Memory B cell (primary cell): ENCODE data around the gene FAM186B.

Source experiments
- ATAC-seq: fragments of 150-1000 bp; cut with Tn5 transposase; 2 replicates; pipeline ENCODE4 v1.10.0; 2021; ENCODE audit warnings: low read depth, mild to moderate bottlenecking, moderate library complexity
- DNase-seq, 2 donors: peaks; one replicate each; pipeline ENCODE4 v3.0.0; 2022; ENCODE audit warnings: low spot score in 2 of 2
- H3K27ac Mint-ChIP-seq: one replicate; pipeline ENCODE4 v1.8.0; 2022; ENCODE audit warnings: mild to moderate bottlenecking, moderate library complexity, mixed read lengths
- H3K27me3 Mint-ChIP-seq: one replicate; pipeline ENCODE4 v1.8.0; 2022; ENCODE audit warnings: mixed read lengths
- H3K36me3 Mint-ChIP-seq: one replicate; pipeline ENCODE4 v1.8.0; 2022; ENCODE audit warnings: mild to moderate bottlenecking, mixed read lengths
- H3K4me1 Mint-ChIP-seq: one replicate; pipeline ENCODE4 v1.8.0; 2022; ENCODE audit warnings: mixed read lengths
- H3K4me3 Mint-ChIP-seq: one replicate; pipeline ENCODE4 v1.8.0; 2022; ENCODE audit warnings: mild to moderate bottlenecking, moderate library complexity, mixed read lengths
- H3K9me3 Mint-ChIP-seq: one replicate; pipeline ENCODE4 v1.8.0; 2022; ENCODE audit warnings: mixed read lengths

FAM186B gene

DNA sequence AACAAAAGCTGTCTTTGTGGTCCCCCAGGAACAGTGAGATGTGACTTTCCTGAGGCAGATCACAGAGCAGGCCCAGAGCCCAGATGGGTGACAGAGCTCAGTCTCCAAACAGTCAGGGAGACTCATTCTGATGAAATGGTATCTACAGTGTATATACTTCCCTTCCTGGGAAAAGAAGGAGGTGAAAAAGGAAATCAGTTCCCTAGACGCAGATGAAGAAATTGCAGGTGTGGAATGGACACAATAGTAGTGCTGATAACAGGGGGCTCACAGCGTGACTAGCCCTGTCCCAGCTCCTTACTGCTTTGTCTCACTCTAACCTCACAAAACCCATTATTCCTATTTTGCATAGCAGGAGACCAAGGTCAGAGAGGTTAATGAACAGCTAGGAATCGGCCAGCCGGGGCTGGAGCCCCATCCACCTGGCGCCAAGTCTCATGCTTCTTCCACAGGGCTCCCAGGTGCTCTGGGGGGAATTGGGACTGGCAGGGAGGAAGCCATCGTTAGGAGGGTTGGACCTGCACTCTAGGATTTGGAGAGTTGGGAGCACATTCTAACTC is 54.7 kb downstream of the FAM186B start:
- Mint-ChIP-seq H3K27ac (no peak overlapping the region), H3K4me3 (no peak overlapping the region), H3K4me1 (peaks cover 14% of the 10 kb centered on the region), H3K36me3 (no peaks in the 10 kb centered on the region), H3K9me3 (no peaks in the 10 kb centered on the region), H3K27me3 (peaks cover 28% of the 10 kb centered on the region)
- ATAC-seq (no peak), DNase-seq (no peak)

DNA sequence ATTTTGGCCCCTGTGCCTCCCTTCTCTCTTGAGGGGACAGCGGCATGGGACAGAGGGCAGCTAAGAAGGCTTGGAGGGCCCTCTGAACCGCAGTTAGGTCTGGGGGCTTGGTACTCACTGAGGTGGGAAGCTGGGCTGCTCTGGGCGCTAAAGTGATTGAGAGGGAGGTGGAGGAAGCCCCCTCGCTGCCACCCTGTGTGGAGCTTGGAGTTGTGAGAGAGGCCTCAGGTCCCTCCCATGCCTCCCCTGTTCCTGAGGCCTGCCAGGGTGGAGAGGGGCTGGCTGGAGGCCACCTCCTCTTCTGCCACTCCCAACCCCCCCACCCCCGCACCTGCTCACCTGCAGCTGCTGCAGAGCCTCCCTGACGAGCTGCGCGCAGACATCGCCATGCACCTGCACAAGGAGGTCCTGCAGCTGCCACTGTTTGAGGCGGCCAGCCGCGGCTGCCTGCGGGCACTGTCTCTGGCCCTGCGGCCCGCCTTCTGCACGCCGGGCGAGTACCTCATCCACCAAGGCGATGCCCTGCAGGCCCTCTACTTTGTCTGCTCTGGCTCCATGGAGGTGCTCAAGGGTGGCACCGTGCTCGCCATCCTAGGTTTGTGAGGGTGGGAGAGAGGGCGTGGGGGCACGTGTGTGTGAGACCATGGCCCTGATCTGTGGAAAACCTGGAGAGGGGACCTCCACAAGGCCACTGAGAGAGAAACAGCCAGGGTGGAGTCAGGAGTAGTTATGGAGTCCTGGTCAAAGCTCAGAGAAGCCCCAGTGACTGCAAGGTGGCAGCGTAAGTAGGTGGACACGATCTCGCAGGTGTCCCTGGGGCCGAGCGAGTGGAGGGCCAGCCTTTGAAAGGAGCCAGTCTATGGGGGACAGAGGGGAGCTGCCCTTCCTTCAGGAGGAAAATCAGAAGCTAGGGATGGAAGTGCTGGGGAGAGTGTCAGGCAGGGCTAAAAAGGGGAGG is 55.4 kb downstream of the FAM186B start:
- H3K9me3 Mint-ChIP-seq: no peaks in the 10 kb centered on the region
- no peaks in the 10 kb centered on the region for H3K36me3 Mint-ChIP-seq
- H3K4me1 Mint-ChIP-seq: peaks cover 14% of the 10 kb centered on the region
- ATAC-seq: no peak
- DNase-seq: no peak
- peaks cover 31% of the 10 kb centered on the region for H3K27me3 Mint-ChIP-seq
- no peak overlapping the region for H3K27ac Mint-ChIP-seq
- no peak overlapping the region for H3K4me3 Mint-ChIP-seq

DNA sequence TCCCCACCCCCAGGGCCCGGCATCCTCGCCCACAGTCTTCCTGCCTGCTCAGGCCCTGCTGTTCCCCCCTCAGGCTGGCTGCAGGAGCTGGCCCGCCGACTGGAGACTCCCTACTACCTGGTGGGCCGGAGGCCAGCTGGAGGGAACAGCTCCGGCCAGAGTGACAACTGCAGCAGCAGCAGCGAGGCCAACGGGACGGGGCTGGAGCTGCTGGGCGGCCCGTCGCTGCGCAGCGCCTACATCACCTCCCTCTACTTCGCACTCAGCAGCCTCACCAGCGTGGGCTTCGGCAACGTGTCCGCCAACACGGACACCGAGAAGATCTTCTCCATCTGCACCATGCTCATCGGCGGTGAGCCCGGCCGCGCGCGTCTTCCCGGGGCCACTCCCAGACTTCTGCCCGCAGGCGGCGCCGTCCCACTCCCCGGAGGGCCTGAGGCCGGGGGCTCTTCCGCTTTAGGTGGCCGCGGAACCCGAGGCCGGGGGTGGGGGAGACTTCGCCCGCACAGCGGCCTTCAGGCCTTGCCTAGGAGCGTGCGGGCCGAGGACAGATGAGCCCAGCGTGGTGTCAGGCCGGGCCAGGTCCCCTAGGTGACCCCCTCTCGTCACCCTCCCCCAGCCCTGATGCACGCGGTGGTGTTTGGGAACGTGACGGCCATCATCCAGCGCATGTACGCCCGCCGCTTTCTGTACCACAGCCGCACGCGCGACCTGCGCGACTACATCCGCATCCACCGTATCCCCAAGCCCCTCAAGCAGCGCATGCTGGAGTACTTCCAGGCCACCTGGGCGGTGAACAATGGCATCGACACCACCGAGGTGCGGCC is 56.4 kb downstream of the FAM186B start:
- Mint-ChIP-seq H3K4me3 (peak overlapping the region; percentile 76), H3K9me3 (no peaks in the 10 kb centered on the region), H3K27me3 (peaks cover 36% of the 10 kb centered on the region), H3K36me3 (no peaks in the 10 kb centered on the region), H3K4me1 (peaks cover 17% of the 10 kb centered on the region), H3K27ac (no peak overlapping the region)
- ATAC-seq (peak; percentile 51), DNase-seq (no peak)

DNA sequence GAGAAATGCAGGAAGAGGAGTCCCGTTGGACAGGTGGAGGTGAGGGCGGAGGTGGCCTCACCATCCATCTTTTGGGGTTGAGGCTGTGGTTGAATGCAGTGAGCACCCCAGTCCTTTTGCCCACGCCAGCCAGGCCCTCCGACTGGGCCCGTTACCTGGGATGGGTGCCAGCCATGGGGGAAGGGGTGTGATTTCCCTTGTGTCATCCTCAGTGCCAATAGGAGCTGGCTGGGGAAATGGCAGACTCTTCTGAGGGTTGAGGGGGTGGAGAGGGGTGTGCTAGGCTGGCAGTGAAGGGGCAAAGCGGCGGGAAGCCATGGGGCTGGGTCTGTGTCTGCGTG is 57.0 kb downstream of the FAM186B start:
- peaks cover 14% of the 10 kb centered on the region for H3K4me1 Mint-ChIP-seq
- H3K9me3 Mint-ChIP-seq: no peaks in the 10 kb centered on the region
- no peak overlapping the region for H3K27ac Mint-ChIP-seq
- no peaks in the 10 kb centered on the region for H3K36me3 Mint-ChIP-seq
- H3K27me3 Mint-ChIP-seq: peaks cover 36% of the 10 kb centered on the region
- no peak overlapping the region for H3K4me3 Mint-ChIP-seq
- DNase-seq: no peak
- no peak for ATAC-seq

DNA sequence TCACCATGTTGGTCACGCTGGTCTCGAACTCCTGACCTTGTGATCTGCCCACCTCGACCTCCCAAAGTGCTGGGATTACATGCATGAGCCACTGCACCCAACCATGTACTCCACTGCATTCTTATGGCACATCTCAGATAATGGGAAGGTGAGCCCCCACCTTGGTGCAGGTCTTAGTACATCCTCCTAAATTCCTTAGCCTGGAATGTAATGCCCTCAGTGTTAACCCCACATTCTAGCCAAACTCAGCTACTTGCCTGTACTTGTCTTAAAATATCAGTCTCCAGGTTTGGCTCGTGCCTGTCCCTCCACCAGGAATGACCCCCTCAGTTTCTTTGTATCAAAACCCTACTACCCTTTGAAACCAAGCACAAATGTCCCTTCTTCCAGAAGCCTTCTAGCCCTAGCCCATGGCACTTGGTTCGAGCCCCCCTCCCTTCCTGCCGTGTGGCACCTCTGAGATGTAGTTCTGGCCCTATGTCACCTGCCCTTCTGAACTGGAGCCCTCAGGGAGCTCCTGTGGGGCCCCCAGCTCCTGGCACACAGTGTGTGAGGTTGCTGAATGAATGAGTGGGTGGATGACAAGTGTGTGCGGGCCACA is 58.2 kb downstream of the FAM186B start:
- Mint-ChIP-seq H3K27ac (no peak overlapping the region), H3K27me3 (peaks cover 31% of the 10 kb centered on the region), H3K9me3 (no peaks in the 10 kb centered on the region), H3K4me3 (no peak overlapping the region), H3K36me3 (no peaks in the 10 kb centered on the region), H3K4me1 (peaks cover 9% of the 10 kb centered on the region)
- no peak for DNase-seq
- no peak for ATAC-seq

DNA sequence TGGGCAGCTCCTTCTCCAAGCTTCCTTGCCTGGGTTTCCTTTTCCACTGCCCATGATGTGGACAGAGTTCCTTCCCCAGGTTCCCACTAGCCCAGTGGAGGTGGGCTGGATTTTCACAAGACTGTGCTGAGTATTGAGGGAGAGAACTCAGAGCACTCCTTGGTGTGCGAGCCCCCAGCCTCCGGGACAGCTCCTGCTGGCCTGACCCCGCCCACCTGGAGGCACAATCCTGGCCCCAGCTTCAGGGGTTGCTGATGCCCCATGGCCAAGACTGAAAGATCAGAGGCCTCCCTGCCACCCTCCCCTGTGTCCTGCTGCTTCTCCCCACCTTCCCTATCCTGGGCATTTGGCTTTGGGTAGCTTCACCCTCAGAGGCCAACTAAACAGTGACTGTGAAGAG is 59.0 kb downstream of the FAM186B start:
- DNase-seq: no peak
- no peak for ATAC-seq
- no peak overlapping the region for H3K4me3 Mint-ChIP-seq
- H3K4me1 Mint-ChIP-seq: peaks cover 12% of the 10 kb centered on the region
- no peaks in the 10 kb centered on the region for H3K9me3 Mint-ChIP-seq
- no peak overlapping the region for H3K27ac Mint-ChIP-seq
- peaks cover 30% of the 10 kb centered on the region for H3K27me3 Mint-ChIP-seq
- no peaks in the 10 kb centered on the region for H3K36me3 Mint-ChIP-seq

DNA sequence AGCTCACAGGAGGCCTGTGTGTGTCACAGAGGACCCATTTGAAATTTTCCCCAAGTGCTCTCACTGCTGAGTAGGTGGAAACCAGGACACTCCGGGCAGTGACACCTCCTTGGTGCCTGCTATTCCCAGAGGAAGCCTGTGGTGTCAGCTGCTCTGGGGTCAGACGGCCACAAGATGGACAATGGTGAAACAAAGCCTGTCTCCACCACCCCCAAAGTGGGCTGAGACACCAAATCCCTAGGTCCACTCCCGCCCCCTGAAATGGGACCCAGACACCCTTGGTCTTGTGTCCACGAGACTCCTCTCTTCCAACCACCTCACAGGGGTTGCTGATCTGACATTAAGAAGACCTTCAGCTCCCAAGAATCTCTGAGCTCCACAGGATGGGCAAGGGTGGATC is 59.6 kb downstream of the FAM186B start:
- DNase-seq: no peak
- Mint-ChIP-seq H3K27me3 (peaks cover 34% of the 10 kb centered on the region), H3K4me1 (peaks cover 18% of the 10 kb centered on the region), H3K4me3 (no peak overlapping the region), H3K36me3 (no peaks in the 10 kb centered on the region), H3K27ac (no peak overlapping the region), H3K9me3 (no peaks in the 10 kb centered on the region)
- no peak for ATAC-seq

DNA sequence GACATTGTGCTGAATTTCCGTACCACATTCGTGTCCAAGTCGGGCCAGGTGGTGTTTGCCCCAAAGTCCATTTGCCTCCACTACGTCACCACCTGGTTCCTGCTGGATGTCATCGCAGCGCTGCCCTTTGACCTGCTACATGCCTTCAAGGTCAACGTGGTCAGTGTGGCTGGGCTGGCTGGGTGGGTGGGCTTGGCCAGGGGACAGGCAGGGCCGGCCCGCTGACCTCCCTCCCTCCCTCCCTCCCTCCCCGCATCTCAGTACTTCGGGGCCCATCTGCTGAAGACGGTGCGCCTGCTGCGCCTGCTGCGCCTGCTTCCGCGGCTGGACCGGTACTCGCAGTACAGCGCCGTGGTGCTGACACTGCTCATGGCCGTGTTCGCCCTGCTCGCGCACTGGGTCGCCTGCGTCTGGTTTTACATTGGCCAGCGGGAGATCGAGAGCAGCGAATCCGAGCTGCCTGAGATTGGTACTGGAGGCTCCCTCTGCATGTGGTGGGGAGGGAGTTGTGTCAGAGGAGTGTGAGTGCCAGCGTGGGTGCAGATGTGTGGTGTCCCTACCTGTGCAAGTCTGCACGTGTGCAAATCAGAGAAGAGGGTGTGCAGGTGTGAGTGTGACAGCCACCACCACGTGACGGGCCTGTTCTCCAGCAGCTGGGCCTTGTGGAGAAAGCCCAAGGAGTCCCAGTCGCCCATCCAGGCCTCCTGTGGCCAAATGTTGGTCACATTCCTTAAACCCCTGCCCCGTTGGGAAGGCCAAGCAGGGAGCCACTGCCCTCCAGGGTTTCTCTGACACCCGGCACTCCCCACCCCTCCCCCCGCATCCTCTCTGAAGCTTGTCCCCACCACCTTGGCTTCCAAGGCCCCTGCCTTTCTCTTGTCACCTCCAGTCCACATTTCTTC is 61.3 kb downstream of the FAM186B start:
- DNase-seq (no peak), ATAC-seq (no peak)
- H3K4me1 Mint-ChIP-seq: peaks cover 26% of the 10 kb centered on the region
- no peak overlapping the region for H3K4me3 Mint-ChIP-seq
- H3K27ac Mint-ChIP-seq: no peak overlapping the region
- H3K27me3 Mint-ChIP-seq: peaks cover 29% of the 10 kb centered on the region
- no peaks in the 10 kb centered on the region for H3K9me3 Mint-ChIP-seq
- no peaks in the 10 kb centered on the region for H3K36me3 Mint-ChIP-seq

DNA sequence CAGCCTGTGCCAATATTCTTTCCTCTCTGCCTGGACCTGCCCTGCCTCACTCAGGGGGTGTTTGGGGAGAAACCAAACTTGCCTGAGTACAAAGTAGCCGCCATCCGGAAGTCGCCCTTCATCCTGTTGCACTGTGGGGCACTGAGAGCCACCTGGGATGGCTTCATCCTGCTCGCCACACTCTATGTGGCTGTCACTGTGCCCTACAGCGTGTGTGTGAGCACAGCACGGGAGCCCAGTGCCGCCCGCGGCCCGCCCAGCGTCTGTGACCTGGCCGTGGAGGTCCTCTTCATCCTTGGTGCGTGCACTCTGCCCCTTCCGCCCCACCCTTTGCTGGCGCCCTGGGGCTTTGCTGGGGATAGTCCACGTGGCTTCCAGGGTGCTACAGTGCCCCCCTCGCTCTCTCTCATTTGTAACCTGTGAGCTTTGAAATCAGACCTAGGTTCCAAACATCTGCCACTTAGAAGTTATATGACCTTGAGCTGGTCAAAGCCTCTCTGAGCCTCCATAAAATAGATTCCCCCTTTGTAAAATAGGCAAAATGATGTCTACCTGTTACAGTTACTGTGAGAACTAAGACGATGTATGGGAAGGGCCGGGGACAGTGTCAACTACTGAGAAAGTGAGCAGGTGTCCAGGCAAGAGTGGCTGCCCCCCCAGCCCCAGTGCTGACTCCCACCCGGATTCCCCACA is 62.1 kb downstream of the FAM186B start:
- ATAC-seq (no peak), DNase-seq (no peak)
- Mint-ChIP-seq H3K27me3 (peaks cover 26% of the 10 kb centered on the region), H3K4me3 (no peak overlapping the region), H3K9me3 (no peaks in the 10 kb centered on the region), H3K27ac (no peak overlapping the region), H3K4me1 (peaks cover 23% of the 10 kb centered on the region), H3K36me3 (no peaks in the 10 kb centered on the region)

DNA sequence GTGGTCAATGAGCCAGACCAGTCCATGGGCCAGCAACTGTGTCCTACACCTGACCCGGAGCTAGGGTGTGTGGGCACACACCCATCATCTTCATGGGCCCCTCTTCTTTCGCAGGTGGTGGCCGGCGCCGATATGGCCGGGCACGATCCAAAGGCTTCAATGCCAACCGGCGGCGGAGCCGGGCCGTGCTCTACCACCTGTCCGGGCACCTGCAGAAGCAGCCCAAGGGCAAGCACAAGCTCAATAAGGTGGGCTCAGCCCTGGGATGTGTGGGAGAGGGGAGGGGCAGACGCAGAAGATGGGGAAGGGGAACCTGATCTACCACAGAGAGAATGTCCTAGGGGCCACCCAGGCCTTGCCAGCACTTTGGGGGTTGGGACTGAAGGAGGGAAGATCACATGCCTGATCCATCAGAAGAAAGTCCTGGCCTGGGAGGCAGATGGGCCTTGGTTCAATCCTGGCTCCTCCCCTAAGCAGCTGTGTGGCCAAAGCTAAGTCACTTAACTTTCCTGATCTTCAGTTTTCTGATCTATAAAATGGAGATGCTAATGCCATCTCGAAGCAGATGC is 62.8 kb downstream of the FAM186B start:
- no peak for ATAC-seq
- H3K27ac Mint-ChIP-seq: no peak overlapping the region

DNA sequence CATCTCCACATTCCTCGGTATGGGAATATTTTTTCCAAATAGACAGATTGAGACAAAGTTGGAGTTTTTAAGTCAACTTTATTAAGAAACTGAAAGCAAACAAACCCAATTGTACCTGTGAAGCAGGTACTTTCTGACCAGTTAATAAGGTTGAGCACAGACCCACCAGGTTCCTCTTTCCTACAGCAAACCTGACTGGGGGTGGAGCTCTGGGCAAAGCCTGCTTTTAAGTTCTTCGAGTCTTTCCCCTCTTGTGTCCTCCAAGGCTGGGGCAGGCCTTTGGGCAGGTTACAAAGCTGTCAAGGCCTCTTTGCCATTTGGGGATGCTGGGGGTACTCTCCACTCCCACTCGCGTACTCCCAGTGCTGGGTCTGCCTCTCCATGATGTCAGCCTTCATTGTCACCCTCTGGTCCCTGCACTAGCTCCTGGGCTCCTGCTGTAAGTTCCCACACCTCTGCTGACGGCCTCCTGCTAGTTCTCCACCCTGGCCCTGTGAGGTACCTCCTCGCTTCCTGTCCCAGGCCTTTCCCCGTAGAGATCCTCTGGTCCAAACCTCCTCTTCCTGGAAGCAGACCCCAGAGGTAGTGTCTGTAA is 63.4 kb downstream of the FAM186B start:
- Mint-ChIP-seq H3K27me3 (peaks cover 15% of the 10 kb centered on the region), H3K4me3 (no peak overlapping the region), H3K36me3 (no peaks in the 10 kb centered on the region), H3K9me3 (no peaks in the 10 kb centered on the region), H3K27ac (no peak overlapping the region), H3K4me1 (peaks cover 21% of the 10 kb centered on the region)
- ATAC-seq (peak; percentile 44), DNase-seq (no peak)

More for the DNA sequence above, 62.8 kb downstream of the FAM186B start:
- H3K4me3 Mint-ChIP-seq: no peak overlapping the region
- H3K27me3 Mint-ChIP-seq: peaks cover 21% of the 10 kb centered on the region
- no peaks in the 10 kb centered on the region for H3K36me3 Mint-ChIP-seq
- no peak for DNase-seq
- H3K4me1 Mint-ChIP-seq: peaks cover 23% of the 10 kb centered on the region
- no peaks in the 10 kb centered on the region for H3K9me3 Mint-ChIP-seq

DNA sequence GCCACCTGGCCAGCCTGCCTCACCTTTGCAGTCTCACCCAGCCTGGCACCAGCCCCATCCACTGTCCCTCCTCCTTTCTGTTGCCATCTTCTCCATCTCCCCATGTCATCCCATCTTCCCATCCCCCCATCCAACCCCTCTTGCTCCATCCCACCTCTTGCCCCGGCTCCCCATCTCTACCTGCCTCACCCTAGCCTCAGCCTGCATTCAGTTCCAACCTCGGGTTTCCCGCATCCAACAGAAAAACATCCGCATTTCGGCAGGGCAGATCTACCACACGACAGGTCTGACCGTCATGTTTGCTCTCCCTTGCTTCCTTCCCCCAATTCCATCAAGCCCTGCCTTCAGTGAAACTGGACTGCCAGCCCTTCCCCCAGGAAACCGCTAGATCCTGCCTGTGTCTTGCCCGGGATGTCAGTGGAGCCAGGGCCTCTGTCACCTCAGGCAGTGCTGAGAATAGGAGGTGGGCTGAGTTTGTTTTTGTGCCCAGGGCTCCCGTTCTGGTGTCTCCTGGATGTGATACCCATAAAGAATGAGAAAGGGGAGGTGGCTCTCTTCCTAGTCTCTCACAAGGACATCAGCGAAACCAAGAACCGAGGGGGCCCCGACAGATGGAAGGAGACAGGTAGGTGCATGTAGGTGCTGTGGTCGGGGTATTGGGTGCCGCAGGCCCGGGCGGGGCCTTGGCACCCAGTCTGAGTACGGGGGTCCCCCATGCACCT is 64.1 kb downstream of the FAM186B start:
- H3K4me1 Mint-ChIP-seq: peaks cover 26% of the 10 kb centered on the region
- H3K4me3 Mint-ChIP-seq: peak overlapping the region; percentile 52
- no peak for ATAC-seq
- H3K27ac Mint-ChIP-seq: peak overlapping the region; percentile 29
- H3K27me3 Mint-ChIP-seq: peaks cover 16% of the 10 kb centered on the region
- DNase-seq: no peak
- H3K9me3 Mint-ChIP-seq: no peaks in the 10 kb centered on the region
- H3K36me3 Mint-ChIP-seq: no peaks in the 10 kb centered on the region
